AG09319 (cell line): Measurements from ENCODE around the gene GUCA2A.
A peak's percentile ranks its signal among the peaks of the same experiment; 100 is the strongest.

Experiments used
- DNase-seq: peaks from one replicate; pipeline ENCODE4 v3.0.0-alpha.2; 2010; ENCODE audit warnings: low read depth; ENCODE audit errors: extremely low read depth
- CTCF ChIP-seq: IDR thresholded peaks from 2 replicates; pipeline ENCODE4 v1.5.1; 2011; ENCODE audit warnings: low read depth, mild to moderate bottlenecking, inconsistent platforms, low read length, moderate library complexity

Gene GUCA2A

DNA sequence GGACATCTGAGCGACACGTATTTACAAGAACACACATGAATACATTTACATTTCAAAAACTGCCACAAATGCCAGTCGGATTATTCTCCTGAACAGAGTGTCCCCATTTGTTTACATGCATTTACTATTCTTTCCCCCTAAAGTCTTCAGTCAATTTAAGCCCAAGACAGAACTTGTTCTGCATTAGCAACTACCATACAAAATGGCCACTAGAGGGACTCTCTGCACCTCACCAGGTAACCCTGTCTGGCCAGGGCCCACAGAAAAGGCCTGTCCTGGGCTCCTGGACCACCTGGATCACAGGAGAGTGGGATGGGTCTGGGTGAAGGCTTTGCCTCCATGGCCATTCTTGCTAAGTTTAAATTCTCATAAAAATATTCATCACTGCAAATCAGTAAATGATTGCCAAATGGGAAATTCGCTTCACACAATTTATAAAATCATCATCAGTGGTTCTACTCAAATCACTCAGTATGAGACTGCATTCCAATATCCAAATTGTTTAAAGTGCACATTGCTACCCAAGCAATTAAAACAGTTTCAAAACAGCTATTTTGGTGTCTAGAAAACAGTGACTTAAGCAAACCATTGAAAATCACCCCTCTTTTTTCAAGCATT lies 12.5 kb upstream of the GUCA2A start:
- DNase-seq: no peak
- peak; percentile 70 for TF ChIP-seq CTCF

GRCh38 chr1:42175314-42176054 lies 10.9 kb upstream of the GUCA2A start:
- DNase-seq: no peak
- no peak for TF ChIP-seq CTCF

GRCh38 chr1:42173961-42174735 lies 9.6 kb upstream of the GUCA2A start:
- TF ChIP-seq CTCF: no peak
- DNase-seq: no peak

DNA sequence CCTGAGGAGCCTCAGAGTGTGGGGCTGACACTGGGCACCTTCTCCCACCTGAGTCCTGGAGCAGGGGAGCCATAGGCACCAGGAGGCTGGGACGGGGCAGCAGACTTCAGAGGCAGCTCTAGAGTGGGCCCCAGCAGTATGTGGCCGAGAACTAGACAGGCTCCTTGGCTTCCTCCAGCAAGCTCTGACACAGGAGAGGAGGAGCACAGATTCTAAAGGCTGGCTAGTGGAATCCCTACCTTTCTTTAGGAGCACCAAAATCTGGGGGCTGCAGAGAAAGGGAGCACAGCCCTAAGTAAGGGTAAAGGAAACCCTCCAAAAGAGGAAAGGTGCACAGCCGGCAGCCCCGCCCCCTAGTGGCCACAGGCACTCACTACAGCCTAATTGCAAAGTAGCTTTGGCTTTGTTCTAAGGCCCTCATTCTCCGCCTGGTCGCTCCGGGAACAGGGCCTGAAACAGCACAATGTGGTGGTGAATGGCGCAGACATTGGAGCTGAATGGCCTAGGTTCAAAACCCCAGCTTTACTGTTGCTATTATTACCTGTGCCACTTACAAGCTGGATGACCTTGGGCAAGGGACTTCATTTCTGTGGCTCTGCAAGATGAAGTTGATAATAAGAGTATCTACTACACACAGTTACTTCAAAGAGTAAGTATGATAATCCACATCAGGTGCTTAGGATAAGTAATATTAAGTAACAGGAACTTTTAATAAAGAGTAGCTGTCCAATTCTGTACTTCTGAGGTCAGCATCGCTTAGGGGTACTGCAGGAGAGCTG lies 8.8 kb upstream of the GUCA2A start:
- TF ChIP-seq CTCF: peak; percentile 96
- no peak for DNase-seq

GRCh38 chr1:42172381-42173133 lies 8.0 kb upstream of the GUCA2A start:
- TF ChIP-seq CTCF: no peak
- DNase-seq: no peak

- no peak for TF ChIP-seq CTCF
- no peak for DNase-seq
These were observed 7.2 kb upstream of the GUCA2A start for GRCh38 chr1:42171679-42172266.
